Neural crest cell (in vitro differentiated cells): ENCODE results near the gene LDB2. TPM values are rescaled to one million over a fixed set of nuclear protein-coding genes. Genes with fewer than 3 reads are reported as not detected.

Experiments used
- DNase-seq: peaks from one replicate; pipeline ENCODE4 v3.0.0; 2021; ENCODE audit warnings: low read depth, mixed read lengths, low spot score
- H3K27ac Mint-ChIP-seq: one replicate; pipeline ENCODE4 v1.8.0; 2021; ENCODE audit warnings: mild to moderate bottlenecking, mixed read lengths; ENCODE audit not compliant: unreplicated experiment
- H3K27me3 Mint-ChIP-seq: 2 replicates; pipeline ENCODE4 v1.8.0; 2021; ENCODE audit warnings: low read depth, mild to moderate bottlenecking, mixed read lengths
- H3K36me3 Mint-ChIP-seq: 2 replicates; pipeline ENCODE4 v1.8.0; 2021; ENCODE audit warnings: low read depth, mild to moderate bottlenecking, mixed read lengths
- H3K4me1 Mint-ChIP-seq: 2 replicates; pipeline ENCODE4 v1.8.0; 2021; ENCODE audit warnings: mixed read lengths
- H3K4me3 Mint-ChIP-seq: one replicate; pipeline ENCODE4 v1.8.0; 2021; ENCODE audit warnings: mild to moderate bottlenecking, mixed read lengths
- H3K9me3 Mint-ChIP-seq: 2 replicates; pipeline ENCODE4 v1.8.0; 2021; ENCODE audit warnings: mixed read lengths
- total RNA-seq: library from RNA; stranded (reverse); gene quantifications from 2 replicates; pipeline ENCODE4 v1.2.1, GENCODE V29; 2021
- TF ChIP-seq, protein P1 (sequence below): fragments of 200-600 bp; sonication (generic); conservative IDR thresholded peaks from 2 replicates; pipeline ENCODE4 v1.5.0; 2021; ENCODE audit warnings: antibody characterized with exemption, mild to moderate bottlenecking

LDB2 gene
- total RNA-seq, 1 donor from 2014 or later = 12.7 TPM

DNA sequence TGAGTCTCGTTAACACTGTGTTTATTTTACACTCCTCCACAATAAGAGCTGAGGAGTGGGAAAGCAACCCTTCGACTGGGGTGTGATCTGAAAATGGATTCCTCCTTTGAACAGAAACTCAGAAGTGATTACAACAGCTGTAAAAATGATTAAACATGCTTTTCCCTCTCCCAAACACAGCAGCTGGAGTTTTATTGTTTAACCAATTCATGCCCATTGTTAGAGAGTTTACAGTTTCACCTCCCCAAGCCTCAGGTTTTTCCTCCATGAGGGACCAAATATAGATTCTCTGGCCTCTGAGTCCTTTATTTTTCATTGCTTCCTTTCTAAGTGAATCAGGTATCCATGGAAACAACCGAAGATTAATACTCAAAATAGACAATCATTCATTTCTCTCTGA, 409.2 kb downstream of the LDB2 start:
- Mint-ChIP-seq H3K27ac (no peak overlapping the region), H3K9me3 (peaks cover 5% of the 10 kb centered on the region), H3K4me1 (peaks cover 10% of the 10 kb centered on the region), H3K27me3 (no peaks in the 10 kb centered on the region), H3K36me3 (no peaks in the 10 kb centered on the region), H3K4me3 (no peak overlapping the region)
- TF ChIP-seq, protein P1, sequence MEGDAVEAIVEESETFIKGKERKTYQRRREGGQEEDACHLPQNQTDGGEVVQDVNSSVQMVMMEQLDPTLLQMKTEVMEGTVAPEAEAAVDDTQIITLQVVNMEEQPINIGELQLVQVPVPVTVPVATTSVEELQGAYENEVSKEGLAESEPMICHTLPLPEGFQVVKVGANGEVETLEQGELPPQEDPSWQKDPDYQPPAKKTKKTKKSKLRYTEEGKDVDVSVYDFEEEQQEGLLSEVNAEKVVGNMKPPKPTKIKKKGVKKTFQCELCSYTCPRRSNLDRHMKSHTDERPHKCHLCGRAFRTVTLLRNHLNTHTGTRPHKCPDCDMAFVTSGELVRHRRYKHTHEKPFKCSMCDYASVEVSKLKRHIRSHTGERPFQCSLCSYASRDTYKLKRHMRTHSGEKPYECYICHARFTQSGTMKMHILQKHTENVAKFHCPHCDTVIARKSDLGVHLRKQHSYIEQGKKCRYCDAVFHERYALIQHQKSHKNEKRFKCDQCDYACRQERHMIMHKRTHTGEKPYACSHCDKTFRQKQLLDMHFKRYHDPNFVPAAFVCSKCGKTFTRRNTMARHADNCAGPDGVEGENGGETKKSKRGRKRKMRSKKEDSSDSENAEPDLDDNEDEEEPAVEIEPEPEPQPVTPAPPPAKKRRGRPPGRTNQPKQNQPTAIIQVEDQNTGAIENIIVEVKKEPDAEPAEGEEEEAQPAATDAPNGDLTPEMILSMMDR = no peak
- DNase-seq = no peak

DNA sequence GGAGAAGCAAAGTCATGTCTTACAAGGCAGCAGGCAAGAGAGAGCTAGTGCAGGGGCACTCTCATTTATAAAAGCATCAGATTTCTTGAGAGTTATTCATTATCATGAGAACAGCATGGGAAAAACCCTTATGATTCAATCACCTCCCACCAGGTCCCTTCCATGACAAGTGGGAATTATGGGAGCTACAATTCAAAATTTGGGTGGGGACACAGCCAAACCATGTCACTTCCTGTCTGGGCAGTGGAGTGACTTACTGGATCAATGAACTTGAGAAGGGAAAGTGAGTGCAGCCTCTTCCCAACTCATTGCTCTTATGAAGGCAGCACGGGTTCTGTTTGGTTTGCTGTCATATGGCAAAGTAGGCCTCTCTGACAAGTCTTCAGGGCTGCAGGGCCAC, 410.4 kb downstream of the LDB2 start:
- DNase-seq = no peak
- Mint-ChIP-seq H3K4me1 (peaks cover 10% of the 10 kb centered on the region), H3K9me3 (peaks cover 5% of the 10 kb centered on the region), H3K4me3 (no peak overlapping the region), H3K27me3 (no peaks in the 10 kb centered on the region), H3K27ac (peak overlapping the region; percentile 17), H3K36me3 (no peaks in the 10 kb centered on the region)
- TF ChIP-seq, protein P1 = no peak

DNA sequence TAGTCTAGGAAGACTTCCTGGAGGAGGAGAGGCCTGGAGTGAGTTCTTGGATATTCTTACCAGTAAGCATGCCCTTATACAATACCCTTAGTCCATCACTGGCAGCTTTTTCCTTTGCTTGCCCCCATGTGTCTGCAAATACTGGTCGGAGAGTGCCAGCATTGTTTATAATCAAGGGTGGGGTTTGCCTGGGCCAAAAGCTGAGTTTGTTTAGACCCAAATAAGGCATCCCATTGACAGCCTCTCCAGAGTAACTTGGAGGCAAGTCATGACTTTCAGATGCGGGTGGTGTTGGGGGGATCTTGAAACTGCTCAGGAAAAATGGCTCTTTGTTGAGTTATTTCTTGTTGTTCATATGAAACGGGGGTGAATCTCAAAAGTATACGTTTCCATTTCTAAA, 413.7 kb downstream of the LDB2 start:
- Mint-ChIP-seq H3K4me3 (no peak overlapping the region), H3K27ac (peak overlapping the region; percentile 20), H3K4me1 (peaks cover 10% of the 10 kb centered on the region), H3K9me3 (peaks cover 5% of the 10 kb centered on the region), H3K36me3 (no peaks in the 10 kb centered on the region), H3K27me3 (no peaks in the 10 kb centered on the region)
- DNase-seq = no peak
- TF ChIP-seq, protein P1 = no peak

DNA sequence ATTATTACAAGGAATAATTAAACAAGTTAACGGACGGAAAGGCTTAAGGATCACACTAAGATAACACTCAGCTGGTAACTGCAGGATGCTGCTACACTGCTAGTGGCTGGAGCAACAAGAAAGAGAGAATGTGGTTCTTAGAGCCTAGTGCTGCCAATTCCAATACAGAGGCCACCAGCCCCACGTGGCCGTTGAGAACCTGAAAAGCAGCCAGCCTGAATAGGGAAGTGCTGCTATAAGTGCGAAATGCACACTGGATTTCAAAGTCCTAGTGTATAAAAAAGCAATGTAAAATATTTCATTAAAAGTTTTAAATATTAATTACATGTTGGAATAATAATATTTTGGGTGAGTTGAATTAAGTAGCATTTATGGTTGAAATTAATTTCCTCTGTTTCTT, 414.9 kb downstream of the LDB2 start:
- Mint-ChIP-seq H3K4me3 (no peak overlapping the region), H3K27me3 (no peaks in the 10 kb centered on the region), H3K9me3 (peaks cover 3% of the 10 kb centered on the region), H3K36me3 (no peaks in the 10 kb centered on the region), H3K27ac (peak overlapping the region; percentile 29), H3K4me1 (peaks cover 10% of the 10 kb centered on the region)
- TF ChIP-seq, protein P1 = no peak
- DNase-seq = no peak

DNA sequence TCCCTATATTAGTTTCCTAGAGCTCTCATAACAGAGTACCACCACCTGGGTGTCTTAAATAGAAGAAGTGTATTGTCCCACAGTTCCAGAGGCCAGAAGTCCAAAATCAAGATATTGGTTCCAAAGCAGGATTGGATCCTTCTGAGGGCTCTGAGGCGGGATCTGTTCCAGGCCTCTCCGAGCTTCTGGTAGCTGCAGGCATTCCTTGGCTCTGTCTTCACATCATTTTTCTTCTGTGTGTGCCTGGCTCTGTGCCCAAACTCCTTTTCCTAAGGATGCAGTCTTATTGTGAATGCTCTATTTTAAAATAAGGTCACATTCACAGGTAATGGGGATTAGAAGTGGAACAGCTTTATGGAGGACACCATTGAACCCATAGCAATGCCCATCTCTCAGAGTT, 418.4 kb downstream of the LDB2 start:
- no peak overlapping the region for H3K27ac Mint-ChIP-seq
- H3K4me1 Mint-ChIP-seq = peaks cover 6% of the 10 kb centered on the region
- peaks cover 2% of the 10 kb centered on the region for H3K36me3 Mint-ChIP-seq
- TF ChIP-seq, protein P1 = no peak
- no peak overlapping the region for H3K4me3 Mint-ChIP-seq
- H3K9me3 Mint-ChIP-seq = peaks cover 7% of the 10 kb centered on the region
- no peak for DNase-seq
- no peaks in the 10 kb centered on the region for H3K27me3 Mint-ChIP-seq

DNA sequence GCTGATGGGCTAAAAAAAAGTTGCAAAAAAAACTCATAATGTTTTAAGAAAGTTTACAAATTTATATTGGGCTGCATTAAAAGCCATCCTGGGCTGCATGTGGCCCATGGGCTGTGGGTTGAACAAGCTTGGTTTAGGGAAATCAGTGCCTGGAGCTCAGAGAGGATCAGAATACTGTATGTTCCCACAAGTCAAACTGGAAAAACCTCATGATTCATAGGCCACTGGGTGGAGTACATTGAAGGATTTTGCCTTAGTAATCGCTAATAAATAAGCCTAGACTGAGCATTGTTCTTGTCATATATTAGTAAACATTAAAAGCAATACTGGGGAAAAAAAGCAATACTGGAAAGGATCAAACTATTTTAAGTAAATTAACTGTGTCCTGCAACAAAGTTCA, 425.9 kb downstream of the LDB2 start:
- no peaks in the 10 kb centered on the region for H3K4me1 Mint-ChIP-seq
- DNase-seq = no peak
- H3K27ac Mint-ChIP-seq = no peak overlapping the region
- peaks cover 13% of the 10 kb centered on the region for H3K9me3 Mint-ChIP-seq
- no peaks in the 10 kb centered on the region for H3K27me3 Mint-ChIP-seq
- H3K4me3 Mint-ChIP-seq = no peak overlapping the region
- TF ChIP-seq, protein P1 = no peak
- H3K36me3 Mint-ChIP-seq = peaks cover 2% of the 10 kb centered on the region
